Measurements from ENCODE around the gene TFAP2A.
A peak's percentile ranks its signal among the peaks of the same experiment; 100 is the strongest.

Gene TFAP2A

DNA sequence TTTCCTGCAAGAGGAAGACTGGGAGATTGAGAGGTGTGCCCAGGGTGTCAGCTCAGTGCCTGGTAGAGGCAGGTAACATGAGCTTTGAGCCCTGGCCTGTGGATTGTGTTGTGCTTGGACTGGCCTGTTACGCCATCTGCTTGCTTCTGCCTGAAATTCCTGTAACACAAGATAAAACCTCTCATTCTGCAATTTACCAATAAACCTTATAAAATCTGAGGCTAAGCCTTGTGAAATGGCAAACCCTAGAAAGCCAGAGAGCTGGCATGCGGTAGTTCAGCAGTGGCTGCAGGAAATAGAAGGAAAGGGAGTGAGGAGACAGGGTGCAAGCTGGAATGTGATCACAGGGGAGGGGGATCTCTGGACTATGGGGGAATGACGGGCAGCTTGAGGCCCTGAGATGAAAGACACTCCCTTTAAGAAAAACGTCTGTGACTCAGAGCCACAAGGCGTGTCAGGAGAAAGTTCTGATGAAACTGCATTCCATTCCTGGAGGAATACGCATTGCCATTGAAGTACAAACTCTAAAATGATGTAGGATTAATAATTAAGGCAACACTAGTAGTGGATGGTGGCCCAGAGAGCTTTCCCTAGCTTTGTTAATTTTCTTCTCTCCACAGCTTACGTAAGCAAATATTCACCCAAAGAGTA is 26.3 kb upstream of the TFAP2A start:
- H3K36me3 Mint-ChIP-seq (ENCODE audit: insufficient read depth), result no peaks in the 10 kb centered on the region
- H3K4me1 Mint-ChIP-seq (ENCODE audit: low read depth in 2 of 2), result no peaks in the 10 kb centered on the region
- ATAC-seq (replicated peaks) (no peak), DNase-seq (no peak)
- H3K27me3 Mint-ChIP-seq, result peaks cover 31 to 39% of the 10 kb centered on the region in 2 donors
- no peaks in the 10 kb centered on the region for H3K9me3 Mint-ChIP-seq
- no peak overlapping the region for H3K4me3 Mint-ChIP-seq
- H3K27ac Mint-ChIP-seq, result no peak overlapping the region

DNA sequence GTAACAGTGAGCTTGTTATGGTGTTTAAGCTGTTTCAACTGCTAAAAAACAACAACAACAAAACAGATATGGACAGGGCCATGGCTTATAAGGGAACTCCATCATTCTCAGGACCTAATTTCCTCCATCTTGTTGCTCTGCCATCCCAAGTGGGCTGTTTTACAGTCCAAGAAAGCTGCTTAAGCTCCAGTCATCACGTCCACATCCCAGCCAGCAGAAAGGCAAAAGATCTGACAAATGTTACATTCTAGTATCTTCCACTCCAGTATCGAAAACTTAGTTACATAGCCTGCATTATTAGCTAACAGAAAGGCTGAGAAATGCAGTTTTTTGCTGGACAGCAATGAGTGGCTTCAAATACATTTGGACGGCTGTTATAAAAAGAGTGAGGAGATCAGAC is 23.0 kb upstream of the TFAP2A start:
- no peaks in the 10 kb centered on the region for H3K36me3 Mint-ChIP-seq (ENCODE audit: insufficient read depth)
- peaks cover 4 to 6% of the 10 kb centered on the region in 2 donors for H3K4me1 Mint-ChIP-seq (ENCODE audit: low read depth in 2 of 2)
- no peak overlapping the region for H3K27ac Mint-ChIP-seq
- ATAC-seq (replicated peaks), result no peak
- no peak overlapping the region for H3K4me3 Mint-ChIP-seq
- no peaks in the 10 kb centered on the region for H3K9me3 Mint-ChIP-seq
- no peak for DNase-seq
- H3K27me3 Mint-ChIP-seq, result peaks cover 33 to 36% of the 10 kb centered on the region in 2 donors

DNA sequence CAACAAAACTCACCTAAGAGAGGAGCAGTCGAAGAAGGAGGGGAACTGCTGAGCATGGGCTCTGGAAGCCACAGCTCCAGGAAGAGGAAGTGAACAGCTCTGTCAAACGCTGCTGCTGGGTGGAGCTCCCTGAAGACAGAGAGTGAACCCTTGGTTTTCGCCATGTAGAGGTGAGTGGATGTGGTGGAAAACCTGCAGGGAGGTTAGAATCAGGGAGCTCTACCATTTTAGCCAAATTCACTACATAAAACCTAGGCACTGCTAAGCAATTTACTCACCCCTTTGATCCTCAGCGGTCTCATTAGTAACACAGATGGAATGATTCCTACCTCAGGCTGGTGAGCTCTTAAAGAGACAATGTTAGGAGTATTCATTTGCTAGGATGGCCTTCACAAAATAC is 19.4 kb upstream of the TFAP2A start:
- Mint-ChIP-seq H3K27me3 (peaks cover 28 to 39% of the 10 kb centered on the region in 2 donors), H3K4me1 (ENCODE audit: low read depth in 2 of 2) (peaks cover 4 to 6% of the 10 kb centered on the region in 2 donors), H3K4me3 (no peak overlapping the region), H3K9me3 (no peaks in the 10 kb centered on the region), H3K27ac (no peak overlapping the region), H3K36me3 (ENCODE audit: insufficient read depth) (no peaks in the 10 kb centered on the region)
- DNase-seq (no peak), ATAC-seq (replicated peaks) (no peak)

DNA sequence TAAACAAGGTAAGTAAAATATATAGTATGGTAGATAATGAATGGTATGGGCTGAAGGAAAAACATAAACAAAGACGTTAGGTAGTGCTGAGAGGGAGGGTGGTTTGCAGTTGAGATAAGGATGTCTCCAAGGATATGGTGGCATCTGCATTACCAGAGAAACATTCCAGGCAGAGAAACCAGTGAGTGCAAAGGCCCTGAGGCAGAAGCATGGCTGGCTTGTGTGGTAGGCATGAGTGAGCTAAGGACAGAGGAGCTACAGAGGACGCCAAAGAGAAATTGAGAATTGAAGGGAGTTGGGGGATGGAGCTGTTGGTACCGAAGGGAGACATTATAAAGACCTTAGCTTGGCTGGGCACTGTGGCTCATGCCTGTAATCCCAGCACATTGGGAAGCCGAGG is 18.4 kb upstream of the TFAP2A start:
- no peak overlapping the region for H3K27ac Mint-ChIP-seq
- ATAC-seq (replicated peaks), result no peak
- peaks cover 4 to 6% of the 10 kb centered on the region in 2 donors for H3K4me1 Mint-ChIP-seq (ENCODE audit: low read depth in 2 of 2)
- no peak for DNase-seq
- peaks cover 28 to 42% of the 10 kb centered on the region in 2 donors for H3K27me3 Mint-ChIP-seq
- H3K36me3 Mint-ChIP-seq (ENCODE audit: insufficient read depth), result no peaks in the 10 kb centered on the region
- H3K9me3 Mint-ChIP-seq, result no peaks in the 10 kb centered on the region
- H3K4me3 Mint-ChIP-seq, result no peak overlapping the region

DNA sequence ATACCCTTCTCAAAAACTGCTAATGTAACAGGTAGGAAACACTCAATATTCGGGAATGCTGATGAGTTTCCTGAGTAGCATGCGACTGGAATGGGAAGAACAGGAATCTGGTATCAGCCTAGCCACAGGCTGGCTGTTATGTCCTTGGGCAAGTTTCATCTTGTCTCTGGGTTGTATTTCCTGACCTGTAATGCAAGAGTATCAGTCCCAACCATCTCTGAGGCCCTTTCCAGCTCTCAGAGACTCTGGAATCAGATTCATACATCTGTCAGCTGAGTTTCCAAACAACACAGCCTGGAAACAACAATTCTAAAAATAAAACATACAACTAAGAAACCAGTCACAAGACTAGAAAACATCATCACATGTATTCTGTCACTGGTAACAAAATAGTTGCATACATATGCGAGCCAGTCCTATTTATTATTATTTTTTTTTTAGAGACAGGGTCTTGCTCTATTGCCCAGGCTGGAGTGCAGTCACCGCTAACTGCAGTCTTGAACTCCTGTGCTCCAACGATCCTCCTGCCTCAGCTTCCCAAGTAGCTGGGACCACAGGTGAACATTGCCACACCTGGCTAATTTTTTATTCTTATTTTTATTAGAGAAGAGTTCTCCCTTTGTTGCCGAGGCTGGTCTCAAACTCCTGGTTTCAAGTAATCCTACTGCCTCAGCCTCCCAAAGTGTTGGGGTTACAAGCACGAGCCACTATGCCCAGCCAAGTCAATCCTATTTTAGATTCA is 16.7 kb upstream of the TFAP2A start:
- no peak for DNase-seq
- ATAC-seq (replicated peaks), result no peak
- H3K27ac Mint-ChIP-seq, result no peak overlapping the region
- no peaks in the 10 kb centered on the region for H3K36me3 Mint-ChIP-seq (ENCODE audit: insufficient read depth)
- peaks cover 6% of the 10 kb centered on the region in 2 donors for H3K4me1 Mint-ChIP-seq (ENCODE audit: low read depth in 2 of 2)
- no peaks in the 10 kb centered on the region for H3K9me3 Mint-ChIP-seq
- H3K27me3 Mint-ChIP-seq, result peaks cover 24 to 42% of the 10 kb centered on the region in 2 donors
- no peak overlapping the region for H3K4me3 Mint-ChIP-seq

DNA sequence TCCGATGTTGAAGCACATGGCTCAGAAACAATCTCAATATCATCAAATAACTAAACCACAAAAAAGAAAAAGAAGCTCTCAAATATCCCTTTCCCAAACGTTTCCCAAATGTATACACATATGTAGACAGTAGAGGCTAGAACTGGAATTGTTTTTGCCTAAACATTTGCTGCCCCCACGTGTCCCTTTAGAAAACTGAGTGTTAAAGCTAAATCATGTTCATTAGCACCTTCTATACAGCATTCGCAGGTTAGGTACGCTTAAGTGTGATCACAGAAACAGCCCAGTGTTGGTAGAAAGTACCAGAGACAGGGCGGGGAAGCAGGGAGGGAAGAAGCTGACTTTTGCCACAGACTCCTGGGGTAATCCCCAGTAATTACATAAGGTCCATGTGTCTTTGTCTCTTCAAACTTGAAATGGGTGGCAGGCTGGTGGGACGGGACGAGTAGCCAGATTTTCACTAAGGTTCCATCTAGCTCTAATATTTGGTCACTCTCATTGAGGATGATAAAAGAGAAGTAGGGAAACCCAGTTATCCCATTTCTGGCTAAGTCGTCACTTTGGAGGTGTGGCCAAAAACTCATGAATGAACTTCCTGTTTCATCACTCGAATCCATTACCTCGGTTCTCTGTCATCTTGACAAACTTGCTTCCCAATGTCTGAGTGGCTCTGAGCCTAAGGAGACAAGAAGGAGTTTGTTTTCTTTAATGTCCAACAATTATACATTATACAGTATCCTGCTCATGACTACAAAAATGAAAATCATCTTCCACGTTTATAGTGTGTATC is 15.0 kb upstream of the TFAP2A start:
- Mint-ChIP-seq H3K27ac (no peak overlapping the region), H3K27me3 (peaks cover 30 to 55% of the 10 kb centered on the region in 2 donors), H3K4me3 (no peak overlapping the region), H3K9me3 (no peaks in the 10 kb centered on the region), H3K4me1 (ENCODE audit: low read depth in 2 of 2) (peaks cover 4 to 12% of the 10 kb centered on the region in 2 donors), H3K36me3 (ENCODE audit: insufficient read depth) (no peaks in the 10 kb centered on the region)
- ATAC-seq (replicated peaks) (no peak), DNase-seq (no peak)

DNA sequence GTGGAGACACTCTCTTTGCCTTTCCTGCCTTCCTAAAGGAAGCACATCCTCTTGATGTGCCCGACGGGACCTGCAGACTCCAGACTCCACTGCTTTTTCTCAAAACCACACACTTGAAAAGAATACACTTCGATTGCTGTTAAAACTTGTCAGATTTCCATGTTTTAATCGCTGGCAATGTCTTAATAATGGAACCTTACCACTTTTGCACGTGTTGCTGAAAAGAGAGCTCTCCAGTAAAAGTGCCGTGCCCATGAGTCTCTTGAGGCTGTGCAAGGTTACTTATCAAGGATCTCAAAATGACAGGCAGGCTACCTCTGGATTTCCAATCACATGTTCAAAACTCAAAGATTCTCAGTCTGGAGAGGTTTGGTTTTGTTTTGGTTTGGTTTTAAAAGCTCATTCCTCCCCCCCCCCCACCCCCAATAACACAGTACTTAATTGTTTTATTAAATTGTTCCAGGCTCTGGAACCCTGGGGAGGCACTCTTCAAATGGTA is 12.0 kb upstream of the TFAP2A start:
- no peaks in the 10 kb centered on the region for H3K36me3 Mint-ChIP-seq (ENCODE audit: insufficient read depth)
- peaks cover 46 to 68% of the 10 kb centered on the region in 2 donors for H3K27me3 Mint-ChIP-seq
- no peak for DNase-seq
- H3K4me3 Mint-ChIP-seq, result peak overlapping the region; percentile 48 to 59
- ATAC-seq (replicated peaks), result no peak
- H3K4me1 Mint-ChIP-seq (ENCODE audit: low read depth in 2 of 2), result peaks cover 3 to 9% of the 10 kb centered on the region in 2 donors
- no peaks in the 10 kb centered on the region for H3K9me3 Mint-ChIP-seq
- H3K27ac Mint-ChIP-seq, result peak overlapping the region in 1 of 2 donors; percentile 25

DNA sequence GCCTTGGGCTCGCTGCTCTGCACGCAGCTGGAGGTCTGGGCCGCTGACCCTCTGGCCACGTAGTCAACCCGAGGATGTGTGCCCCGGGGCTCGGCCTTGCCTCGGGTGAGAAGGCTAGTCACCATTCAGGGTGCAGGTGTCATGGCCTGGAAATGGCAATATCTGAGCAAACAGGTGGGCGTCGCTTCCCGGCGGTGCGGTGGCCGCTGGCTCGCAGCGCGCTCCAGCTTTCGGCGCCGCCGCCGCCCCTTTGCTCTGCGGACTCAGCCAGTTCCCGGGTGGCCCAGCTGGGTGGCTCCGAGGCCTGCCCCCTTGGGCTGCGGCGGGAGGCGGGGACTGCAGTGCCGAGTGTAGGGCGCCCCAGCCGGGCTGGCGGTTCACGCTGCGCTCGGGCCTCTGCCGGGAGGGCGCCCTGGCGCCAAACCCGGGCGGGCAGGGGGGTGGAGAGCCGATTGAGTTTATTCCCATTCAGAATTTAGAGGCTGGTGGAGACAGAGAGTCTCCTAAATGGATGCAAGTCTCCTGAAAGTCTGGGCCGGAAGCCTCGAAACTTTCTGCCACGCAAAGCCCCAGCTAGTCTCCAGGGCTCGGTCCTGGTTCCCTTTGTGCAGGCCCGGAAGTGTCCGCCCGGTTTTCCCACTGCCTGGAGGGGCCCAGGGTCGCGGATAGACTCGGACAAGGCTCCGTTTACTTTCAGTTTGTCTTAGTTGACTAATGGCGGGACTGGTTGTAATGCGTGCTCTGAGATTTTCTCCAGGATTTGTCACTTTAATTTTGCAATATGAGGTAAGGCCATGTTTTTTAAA is 11.3 kb upstream of the TFAP2A start:
- no peaks in the 10 kb centered on the region for H3K9me3 Mint-ChIP-seq
- H3K27ac Mint-ChIP-seq, result peak overlapping the region in 1 of 2 donors; percentile 25
- DNase-seq, result no peak
- H3K4me1 Mint-ChIP-seq (ENCODE audit: low read depth in 2 of 2), result peaks cover 3 to 9% of the 10 kb centered on the region in 2 donors
- peaks cover 53 to 71% of the 10 kb centered on the region in 2 donors for H3K27me3 Mint-ChIP-seq
- no peaks in the 10 kb centered on the region for H3K36me3 Mint-ChIP-seq (ENCODE audit: insufficient read depth)
- H3K4me3 Mint-ChIP-seq, result peak overlapping the region; percentile 48 to 59
- ATAC-seq (replicated peaks), result peak; percentile 42

DNA sequence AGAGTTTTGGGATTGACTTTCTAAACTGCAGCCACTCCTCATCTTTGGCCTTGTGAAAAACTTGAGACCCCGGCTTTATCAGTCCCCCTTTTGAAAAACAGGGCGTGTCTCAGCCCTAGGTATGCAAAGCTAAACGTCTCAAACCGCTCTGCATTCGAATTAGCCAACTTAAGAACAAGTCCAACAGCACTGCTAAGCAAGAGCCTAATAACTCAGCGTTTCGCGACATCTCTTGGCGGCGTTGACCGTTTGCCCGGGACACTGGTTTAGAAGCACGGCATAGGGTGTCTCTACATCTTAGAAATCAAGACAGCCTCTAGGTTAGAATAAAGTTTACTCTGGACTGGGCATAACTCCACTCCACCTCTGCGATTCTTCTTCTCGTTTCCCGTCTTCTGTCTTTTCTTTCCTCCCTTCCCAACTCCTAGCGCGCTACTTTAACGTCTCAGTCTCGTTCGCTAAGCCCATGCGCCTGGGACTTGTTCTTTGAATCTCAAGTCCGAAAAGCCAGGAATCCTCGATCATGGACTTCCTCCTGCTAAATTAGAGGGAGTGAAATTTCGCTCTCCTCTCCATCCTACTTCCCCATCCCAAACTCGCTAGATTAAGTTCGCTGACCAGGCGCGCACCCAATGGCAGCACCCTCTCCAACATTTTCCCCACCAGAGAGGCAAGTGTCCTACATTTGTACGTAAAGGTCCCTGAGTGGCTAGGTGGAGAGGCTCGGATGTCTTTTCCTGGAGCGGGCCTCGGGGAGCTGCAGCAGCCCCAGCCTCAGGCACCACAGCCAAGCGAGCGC is 10.5 kb upstream of the TFAP2A start:
- Mint-ChIP-seq H3K27ac (no peak overlapping the region), H3K4me3 (peak overlapping the region; percentile 41 to 47)
- no peak for ATAC-seq (replicated peaks)

DNA sequence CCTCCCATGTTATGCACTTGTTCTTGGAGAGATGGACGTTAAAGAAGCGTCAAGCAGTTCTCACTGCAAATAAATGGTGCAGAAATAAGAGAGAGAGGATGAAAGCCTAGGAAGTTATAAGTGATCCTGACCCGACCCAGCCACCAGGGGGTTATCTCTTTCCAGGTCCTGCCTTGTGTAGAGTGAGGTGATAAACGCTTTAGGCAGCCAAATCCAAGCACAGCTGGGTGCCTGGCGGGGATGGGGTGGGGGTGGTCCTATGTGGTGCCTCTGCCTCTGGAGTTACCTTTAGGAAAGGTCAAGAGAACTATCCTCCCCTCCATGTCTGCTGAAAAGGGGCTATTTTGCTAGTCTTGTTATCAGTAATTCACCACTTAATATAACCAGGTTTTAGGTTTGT is 9.2 kb upstream of the TFAP2A start:
- ATAC-seq (replicated peaks), result no peak
- no peak overlapping the region for H3K27ac Mint-ChIP-seq
- H3K4me1 Mint-ChIP-seq (ENCODE audit: low read depth in 2 of 2), result peaks cover 3 to 9% of the 10 kb centered on the region in 2 donors
- H3K27me3 Mint-ChIP-seq, result peaks cover 68 to 71% of the 10 kb centered on the region in 2 donors
- H3K9me3 Mint-ChIP-seq, result no peaks in the 10 kb centered on the region
- no peak overlapping the region for H3K4me3 Mint-ChIP-seq
- peaks cover 4% of the 10 kb centered on the region for H3K36me3 Mint-ChIP-seq (ENCODE audit: insufficient read depth)
- no peak for DNase-seq

More for the DNA sequence above, 10.5 kb upstream of the TFAP2A start:
- peaks cover 55 to 71% of the 10 kb centered on the region in 2 donors for H3K27me3 Mint-ChIP-seq
- H3K9me3 Mint-ChIP-seq, result no peaks in the 10 kb centered on the region
- H3K36me3 Mint-ChIP-seq (ENCODE audit: insufficient read depth), result peaks cover 4% of the 10 kb centered on the region
- DNase-seq, result no peak
- peaks cover 3 to 9% of the 10 kb centered on the region in 2 donors for H3K4me1 Mint-ChIP-seq (ENCODE audit: low read depth in 2 of 2)

DNA sequence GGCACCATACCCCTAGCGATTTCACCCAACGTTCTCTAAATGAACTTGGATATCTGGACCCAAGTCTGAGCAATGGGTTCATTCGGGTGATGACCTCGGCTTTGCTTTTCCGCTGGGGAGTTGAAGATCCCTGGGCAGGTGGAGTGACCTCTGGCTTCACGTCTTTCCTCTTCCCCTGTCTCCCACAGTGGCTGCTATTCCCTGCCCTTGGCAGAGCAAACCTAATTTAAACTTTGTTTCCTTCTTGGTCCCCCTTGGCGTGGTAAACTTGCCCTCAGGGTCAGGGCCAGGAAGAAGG is 7.8 kb upstream of the TFAP2A start:
- Mint-ChIP-seq H3K27me3 (peaks cover 81 to 84% of the 10 kb centered on the region in 2 donors), H3K9me3 (no peaks in the 10 kb centered on the region), H3K4me1 (ENCODE audit: low read depth in 2 of 2) (peaks cover 3 to 12% of the 10 kb centered on the region in 2 donors), H3K4me3 (no peak overlapping the region), H3K27ac (no peak overlapping the region), H3K36me3 (ENCODE audit: insufficient read depth) (peaks cover 6% of the 10 kb centered on the region)
- DNase-seq (no peak), ATAC-seq (replicated peaks) (no peak)

DNA sequence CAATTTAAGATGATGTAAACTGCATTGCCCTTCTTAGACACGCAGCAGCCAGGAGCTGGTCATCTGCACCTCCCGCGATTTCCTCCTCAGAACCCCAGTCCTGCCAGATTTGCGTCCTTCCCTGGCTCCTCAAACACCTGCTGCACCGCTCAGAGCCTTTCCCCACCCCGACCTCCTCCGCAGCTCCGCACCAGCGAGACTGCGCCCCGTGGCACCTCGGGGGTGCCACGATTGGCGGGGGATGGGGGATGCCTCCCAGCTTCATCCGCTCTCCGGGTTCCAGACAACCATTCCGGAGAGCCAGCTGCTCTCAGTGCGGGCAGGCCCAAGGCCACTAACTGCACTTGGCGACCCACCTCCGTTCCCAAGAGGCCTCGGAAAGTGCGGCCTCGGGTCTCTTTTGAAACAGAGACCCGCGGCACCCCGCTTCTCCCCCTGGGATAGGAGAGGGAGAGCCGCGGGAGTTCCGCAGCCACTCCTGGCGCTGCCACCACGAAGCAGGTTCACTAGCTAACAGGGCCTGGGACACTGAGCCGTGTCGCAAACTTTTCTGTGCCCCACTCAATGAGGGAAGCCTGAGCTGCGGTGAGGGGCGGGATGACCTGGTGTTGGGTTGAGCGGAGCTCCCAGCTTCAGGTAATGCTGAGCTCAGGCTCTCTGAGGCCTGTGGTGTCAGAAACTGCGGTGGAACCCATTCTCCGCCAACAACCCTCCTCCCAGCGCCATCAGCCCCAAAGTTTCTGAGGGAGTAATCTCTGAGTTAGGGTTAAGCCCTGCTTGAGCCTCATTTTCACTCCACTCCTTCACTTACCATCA is 7.3 kb upstream of the TFAP2A start:
- H3K9me3 Mint-ChIP-seq, result no peaks in the 10 kb centered on the region
- no peak for ATAC-seq (replicated peaks)
- H3K36me3 Mint-ChIP-seq (ENCODE audit: insufficient read depth), result peaks cover 12% of the 10 kb centered on the region
- peaks cover 6 to 15% of the 10 kb centered on the region in 2 donors for H3K4me1 Mint-ChIP-seq (ENCODE audit: low read depth in 2 of 2)
- no peak overlapping the region for H3K4me3 Mint-ChIP-seq
- peaks cover 87 to 90% of the 10 kb centered on the region in 2 donors for H3K27me3 Mint-ChIP-seq
- no peak overlapping the region for H3K27ac Mint-ChIP-seq
- no peak for DNase-seq
